SK-N-MC (cell line): ENCODE data around the gene DOCK4.
"Not testable (repeated sequence)": the region's sequence is repeated elsewhere in the genome, so short reads cannot be mapped to it uniquely, and the experiment has no call there.

Experiments
- EZH2 ChIP-seq: fragments of 200-600 bp; sonication (generic); IDR thresholded peaks from one replicate; pipeline ENCODE4 v1.6.1; 2017; ENCODE audit warnings: antibody characterized with exemption
- FOXP2 ChIP-seq: optimal IDR thresholded peaks from 2 replicates; pipeline ENCODE3; 2011; ENCODE audit warnings: mild to moderate bottlenecking, moderate library complexity; ENCODE audit not compliant: insufficient read depth; ENCODE audit errors: extremely low read length, control extremely low read depth
- POLR2AphosphoS5 ChIP-seq: IDR thresholded peaks from 2 replicates; pipeline ENCODE4 v1.6.1; 2012; ENCODE audit warnings: mild to moderate bottlenecking, low read depth, low read length, borderline replicate concordance

DNA sequence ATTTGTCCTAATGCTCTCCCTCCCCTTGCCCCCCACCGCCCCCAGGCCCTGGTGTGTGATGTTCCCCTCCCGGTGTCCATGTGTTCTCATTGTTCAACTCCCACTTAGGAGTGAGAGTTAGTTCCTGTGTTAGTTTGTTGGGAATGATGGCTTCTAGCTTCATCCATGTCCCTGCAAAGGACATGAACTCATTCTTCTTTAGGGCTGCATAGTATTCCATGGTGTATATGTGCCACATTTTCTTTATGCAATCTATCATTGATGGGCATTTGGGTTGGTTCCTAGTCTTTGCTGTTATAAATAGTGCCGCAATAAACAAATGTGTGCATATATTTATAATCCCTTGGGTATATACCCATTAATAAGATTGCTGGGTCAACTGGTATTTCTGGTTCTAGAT is 297.5 kb downstream of the DOCK4 start:
- TF ChIP-seq POLR2AphosphoS5, EZH2, FOXP2: not testable (repeated sequence)
